T-helper 9 cell (primary cell): ENCODE data around the gene SFTA2.
"Not testable (repeated sequence)": the region's sequence is repeated elsewhere in the genome, so short reads cannot be mapped to it uniquely, and the experiment has no call there.

Experiments
- DNase-seq: peaks from one replicate; pipeline ENCODE4 v3.0.0-alpha.2; 2020

SFTA2 gene

DNA sequence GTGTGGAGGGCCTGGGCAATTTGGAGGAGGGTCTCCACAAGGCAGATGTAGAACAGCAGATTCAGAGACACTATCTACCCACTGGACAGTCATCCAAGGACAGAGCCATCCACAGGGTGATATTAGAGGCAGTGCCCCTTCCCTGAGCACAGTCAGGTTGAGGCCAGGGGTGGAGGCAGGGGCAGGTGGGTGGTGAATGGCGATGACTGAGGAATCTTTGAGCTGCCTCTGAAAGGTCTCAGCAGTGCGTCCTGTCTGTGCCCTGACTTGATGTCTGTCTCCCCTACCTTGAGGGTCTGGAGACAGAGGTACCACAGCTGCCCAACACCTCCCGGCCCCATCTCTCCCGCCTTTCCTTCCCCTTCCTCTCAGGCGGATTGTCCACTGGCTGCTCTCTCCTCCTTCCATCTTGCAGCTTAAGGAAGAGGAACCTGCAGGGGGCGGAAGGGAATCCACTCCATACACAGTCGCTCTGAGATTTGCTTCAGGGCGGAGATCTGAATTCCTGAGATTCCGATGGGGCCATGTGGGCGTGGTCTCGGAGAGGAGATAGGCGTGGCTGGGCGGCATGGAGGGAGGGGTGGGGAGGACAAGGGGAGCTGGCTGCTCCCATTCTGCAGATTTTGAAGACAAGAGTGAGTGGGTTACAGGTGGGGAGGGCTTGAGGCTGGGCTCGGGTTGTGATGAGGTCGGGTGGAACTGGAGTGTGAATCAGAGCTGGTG, 10.5 kb upstream of the SFTA2 start:
- no peak for DNase-seq

DNA sequence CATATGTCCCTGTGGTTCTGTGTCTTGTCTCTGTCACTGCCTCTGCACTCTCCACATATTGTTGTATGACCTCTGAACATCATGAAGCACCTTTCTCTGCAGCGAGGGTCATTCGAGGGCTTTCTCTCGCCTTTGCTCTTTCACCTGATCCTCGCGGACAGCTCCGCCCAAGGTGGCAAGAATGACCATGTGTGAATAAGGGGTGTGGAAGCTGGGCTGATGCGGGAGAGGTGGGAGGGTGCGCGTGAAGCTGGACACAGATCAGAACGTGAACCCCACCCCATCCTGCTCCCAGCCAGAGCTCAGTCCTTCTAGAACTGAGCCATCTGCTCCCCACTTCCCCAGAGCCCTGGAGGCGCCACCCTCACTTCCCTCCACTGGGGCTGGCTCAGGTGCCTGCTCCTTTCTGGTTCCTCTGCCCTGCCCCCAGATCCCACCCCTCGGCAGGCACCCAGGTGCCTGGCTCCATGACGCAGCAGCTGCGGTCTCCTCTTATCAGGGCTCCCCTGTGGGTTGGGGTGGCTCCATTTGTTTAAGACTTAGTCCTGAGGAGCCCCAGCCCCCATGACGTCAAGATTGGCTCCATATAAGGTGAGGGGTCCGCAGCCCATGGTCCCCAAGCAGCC, 8.5 kb upstream of the SFTA2 start, which contains the start of gene MUCL3:
Gene MUCL3 (plus strand): TSS at position 613 of the 626 bp plus-strand sequence. CDS start 27 bp downstream, outside the sequence.
- no peak for DNase-seq

DNA sequence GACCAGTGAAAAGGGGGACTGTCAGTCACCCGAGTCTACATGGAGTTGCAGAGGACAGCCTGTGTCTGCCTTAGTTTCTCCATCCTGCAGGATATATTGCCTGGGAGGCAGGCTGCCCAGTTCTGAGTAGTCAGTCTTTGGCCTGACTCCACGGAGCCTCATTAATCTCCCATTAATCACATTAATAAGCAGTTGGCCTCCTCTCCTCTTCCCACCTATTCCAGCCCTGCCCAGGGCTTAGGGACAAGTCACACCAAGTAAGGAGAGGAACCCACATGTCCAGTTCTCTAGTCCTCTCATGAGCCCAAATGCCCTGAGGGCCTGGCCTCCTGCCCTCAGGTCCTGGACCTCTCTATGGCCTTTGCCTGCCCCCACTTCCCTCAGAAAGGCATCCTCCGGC, 7.5 kb upstream of the SFTA2 start:
- no peak for DNase-seq

DNA sequence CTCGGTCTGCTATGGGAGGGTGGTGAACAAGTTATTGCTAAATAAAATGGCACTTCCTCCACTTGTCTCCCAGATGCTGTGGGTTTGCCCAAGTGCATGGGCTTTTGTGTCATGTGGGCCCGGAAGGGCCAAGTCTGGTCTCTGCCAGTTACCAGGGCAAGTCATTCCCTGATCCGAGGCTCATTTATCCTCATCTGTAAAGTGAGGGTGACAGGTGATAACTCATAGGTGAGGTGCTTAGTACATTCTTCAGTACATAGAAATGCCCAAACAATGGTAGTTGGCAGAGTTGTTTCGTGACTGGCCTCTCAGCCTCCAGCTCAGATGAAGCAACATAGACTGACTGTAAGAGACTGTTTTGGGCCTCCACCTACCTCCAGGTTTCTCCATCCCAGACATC, 6.8 kb upstream of the SFTA2 start:
- no peak for DNase-seq

DNA sequence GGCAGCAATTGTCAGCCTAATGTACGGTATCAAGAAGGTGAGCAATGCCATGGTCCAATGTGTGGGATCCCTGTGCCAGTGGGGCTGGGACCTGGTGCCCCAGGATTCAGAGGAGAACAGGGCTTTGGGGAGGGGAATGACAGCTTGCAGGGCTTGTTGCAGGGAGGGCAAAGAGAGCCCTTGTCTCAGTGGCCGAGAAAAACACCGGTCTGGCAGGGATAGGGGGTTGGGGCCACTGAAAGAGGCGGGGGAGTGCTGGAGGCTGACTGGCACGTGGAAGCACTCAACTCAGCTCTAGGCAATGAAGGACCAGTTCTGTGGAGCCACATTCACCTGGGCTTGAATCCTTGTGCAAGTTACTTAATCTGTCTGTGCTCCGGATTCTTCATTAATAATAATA, 5.3 kb upstream of the SFTA2 start:
- DNase-seq = no peak

DNA sequence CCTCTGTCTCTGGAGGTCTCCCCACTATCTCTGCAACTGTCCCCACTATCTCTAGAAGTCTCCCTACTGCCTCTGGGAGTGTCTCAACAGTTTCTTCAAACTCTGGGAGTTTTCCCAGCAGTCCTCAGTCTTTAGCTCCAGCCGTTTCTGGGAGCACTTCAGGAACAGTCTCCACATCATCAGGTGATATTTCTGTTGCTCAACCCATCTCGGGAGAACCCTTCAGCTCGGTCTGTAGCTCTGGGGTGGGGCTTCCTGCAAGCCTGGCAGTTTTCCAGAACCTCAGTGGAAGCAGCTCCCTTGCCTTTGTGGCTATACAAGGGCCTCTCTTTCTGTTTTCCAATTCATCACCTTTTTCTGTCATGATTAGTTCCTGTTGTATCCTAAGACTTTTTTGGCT, 3.0 kb upstream of the SFTA2 start:
- DNase-seq = no peak

DNA sequence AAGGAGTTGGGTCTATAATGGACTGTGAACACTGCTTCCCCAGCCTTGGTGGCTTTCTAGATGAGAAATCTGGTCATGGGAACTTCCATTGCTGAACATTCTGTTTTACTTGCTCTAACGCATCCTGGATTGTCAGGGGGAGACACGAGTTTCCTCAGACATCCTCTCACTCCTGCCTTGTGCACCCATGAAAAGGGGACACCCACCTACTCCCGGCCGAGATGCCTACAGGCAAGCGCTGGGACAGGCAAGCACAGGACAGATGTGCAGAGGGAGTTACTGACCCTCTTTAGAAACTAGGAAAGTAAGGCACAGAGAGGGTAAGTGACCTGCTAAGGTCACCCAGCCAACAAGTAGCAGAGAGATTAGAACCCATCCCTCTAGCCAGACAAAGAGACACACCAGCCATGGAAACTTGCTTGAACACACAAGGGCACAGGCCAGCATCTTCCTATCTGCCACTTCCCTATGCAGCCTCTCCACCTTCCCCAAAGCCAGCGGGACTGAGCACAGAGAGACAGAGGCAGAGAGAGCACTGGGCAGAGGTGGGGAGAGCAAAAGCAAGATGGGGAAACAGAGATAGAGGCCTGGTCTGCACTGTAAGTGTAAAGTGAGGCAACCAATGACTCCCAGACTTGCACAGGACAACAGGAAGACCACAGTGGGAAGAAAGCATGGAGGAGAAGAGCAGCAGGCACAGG, 845 bp upstream of the SFTA2 start:
- no peak for DNase-seq

DNA sequence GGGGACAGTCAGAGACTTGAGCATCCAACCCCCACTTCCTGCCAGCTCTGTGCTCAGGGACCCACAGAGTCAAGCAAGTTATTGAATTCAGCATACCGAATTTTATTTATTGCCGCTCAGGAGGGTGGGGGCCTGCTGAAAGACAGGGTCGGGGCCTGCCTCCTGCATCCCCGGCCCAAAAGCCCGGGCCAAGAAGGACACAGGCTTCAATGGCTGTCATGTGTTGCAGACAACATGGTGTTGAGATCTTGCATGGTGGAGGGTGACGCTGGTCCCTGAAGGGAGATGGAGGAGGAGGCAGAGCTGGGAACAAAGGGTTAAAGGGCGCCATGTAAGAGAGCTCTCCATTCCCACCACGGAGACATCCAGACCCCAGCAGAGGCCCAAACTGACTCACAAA, 698 bp downstream of the SFTA2 start:
- no peak for DNase-seq

DNA sequence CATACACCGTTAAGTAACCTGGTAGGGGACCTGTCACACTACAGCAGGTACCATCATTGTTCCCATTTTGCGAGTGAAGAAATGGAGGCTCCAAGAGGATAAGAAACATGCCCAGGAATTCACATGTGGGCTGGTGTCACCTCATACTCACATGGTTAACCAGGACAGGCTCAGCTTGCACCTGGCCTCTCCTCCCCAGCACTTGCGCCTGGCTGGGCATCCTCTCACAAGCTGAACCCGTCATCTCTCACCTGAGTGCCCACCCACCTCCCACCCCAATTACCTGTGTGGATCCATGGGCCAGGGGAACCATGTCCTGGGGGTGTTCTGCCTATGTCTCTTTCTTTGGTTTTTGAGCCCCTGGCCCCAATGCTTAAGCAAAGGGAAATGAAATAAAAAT, 1.5 kb downstream of the SFTA2 start:
- no peak for DNase-seq

DNA sequence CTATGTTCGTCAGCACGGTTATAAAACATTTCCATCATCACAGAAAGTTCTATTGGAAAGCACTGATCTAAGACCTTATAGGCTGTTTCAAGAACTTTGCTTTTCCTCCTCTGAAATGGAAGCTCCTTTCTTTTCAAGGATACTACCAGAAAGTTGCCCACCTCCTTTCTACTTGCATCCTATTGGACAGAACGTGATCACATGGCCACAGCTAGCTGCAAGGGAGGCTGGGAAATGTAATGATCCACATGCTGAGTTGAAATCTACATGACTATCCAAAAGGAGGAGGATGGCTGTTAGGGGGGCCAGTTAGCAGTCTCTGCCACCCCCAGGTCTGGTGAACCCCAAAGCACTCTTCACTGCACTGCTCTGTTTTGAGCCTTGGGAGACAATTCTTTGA, 3.3 kb downstream of the SFTA2 start:
- no peak for DNase-seq

DNA sequence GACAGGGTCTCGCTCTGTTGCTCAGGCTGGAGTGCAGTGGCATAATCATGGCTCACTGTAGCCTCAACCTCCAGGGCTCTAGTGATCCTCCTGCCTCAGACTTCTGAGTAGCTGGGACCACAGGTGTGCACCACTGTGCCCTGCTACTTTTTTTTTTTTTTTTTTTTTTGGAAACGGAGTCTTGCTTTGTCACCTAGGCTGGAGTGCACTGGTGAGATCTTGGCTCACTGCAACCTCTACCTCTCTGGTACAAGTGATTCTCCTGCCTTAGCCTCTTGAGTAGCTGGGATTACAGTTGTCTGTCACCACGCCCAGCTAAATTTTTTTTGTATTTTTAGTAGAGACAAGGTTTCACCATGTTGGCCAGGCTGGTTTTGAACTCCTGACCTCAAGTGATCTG, 4.9 kb downstream of the SFTA2 start:
- not testable (repeated sequence) for DNase-seq

DNA sequence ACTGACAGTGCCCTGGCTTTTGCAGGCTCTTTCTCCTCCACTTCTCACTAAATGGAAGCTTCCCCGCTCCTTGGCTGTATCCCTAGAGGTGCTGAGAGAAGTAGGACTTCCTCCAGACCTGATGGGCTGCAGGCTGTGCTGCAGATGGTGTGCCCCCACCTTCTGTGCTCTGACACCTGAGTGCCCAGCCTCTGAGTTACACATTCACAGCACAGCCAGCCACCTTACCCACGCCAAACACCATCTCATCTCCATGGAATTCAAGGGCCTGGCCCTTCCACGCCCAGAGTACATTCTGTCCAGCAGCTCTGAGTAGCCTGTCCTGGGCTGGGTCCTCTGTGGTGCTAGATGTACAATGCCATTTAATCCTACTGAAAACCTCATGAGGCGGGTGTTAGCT, 5.3 kb downstream of the SFTA2 start:
- DNase-seq = no peak

DNA sequence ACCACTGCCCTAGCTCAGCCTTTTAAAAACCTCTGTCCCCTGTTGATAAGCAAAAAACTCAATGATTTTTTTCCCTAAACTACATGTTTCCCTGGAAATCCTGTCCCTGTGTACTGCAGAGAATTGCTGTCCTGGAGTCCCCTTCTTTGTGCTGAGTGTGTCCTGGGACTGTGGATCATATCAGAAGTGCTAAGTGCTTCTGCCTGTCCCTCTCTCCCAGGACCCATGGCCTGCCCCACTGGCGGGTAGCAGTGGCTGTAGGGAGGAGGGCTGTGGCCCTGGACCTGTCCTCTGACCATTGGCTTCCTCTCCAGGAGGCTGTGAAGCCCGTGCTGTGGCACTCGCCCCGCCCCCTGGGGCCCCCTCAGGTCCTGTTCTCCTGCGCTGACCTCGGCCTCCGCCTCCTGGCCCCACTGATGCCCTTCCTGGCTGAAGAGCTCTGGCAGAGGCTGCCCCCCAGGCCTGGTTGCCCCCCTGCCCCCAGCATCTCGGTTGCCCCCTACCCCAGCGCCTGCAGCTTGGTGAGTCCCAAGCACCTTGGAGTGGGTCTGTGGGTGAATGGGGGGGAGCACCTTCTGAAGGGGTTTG, 7.8 kb downstream of the SFTA2 start:
- DNase-seq = not testable (repeated sequence)

DNA sequence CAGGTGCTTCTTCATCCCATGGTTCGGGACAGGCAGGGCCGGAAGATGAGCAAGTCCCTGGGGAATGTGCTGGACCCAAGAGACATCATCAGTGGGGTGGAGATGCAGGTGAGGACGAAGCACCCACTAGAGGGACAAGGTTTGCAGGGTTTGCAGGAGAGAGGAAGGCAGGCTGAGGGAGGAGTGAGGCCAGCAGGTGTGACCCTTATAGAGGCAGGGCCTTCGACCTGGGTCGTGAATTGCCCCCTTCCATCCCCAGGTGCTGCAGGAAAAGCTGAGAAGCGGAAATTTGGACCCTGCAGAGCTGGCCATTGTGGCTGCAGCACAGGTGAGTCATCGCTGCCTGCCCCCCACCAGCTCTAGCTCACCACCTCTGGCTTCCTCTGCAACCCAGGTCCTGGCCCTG, 9.5 kb downstream of the SFTA2 start:
- DNase-seq = no peak

DNA sequence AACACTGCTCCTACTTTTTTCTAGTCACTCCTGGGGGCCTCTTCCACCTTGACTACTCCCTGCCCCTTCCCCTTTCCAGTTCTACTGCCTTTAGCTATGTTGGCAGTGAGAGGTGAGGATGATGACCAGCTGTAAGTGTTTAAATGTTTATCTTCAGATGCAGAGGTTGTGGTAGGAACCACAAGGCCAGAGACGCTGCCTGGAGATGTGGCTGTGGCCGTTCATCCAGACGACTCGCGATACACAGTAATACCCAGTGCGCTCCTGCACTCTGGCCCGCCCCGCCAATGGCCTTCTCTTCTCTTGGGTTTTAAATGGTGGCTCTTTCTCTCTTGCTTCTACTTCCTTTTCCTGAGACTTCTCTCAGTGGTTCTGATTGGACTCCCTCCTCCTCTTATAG, 13.3 kb downstream of the SFTA2 start:
- no peak for DNase-seq

DNA sequence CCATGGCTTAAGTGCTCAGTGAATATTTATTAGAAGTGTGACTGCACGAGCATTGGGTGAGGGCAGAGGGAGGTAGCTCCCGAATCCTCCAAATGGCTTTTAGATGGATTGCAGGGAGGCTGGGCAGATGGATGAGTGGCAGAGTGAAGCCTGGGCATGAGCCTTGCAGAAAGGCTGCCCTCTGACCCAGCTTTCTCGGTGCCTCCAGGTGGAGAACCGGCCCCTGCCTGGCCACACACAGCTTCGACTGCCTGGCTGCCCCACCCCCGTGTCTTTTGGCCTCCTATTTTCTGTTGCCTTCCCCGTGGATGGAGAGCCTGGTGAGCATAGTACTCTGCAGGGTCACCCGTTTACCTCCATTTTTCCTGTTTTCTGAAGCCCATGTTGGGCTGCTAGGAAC, 14.5 kb downstream of the SFTA2 start:
- DNase-seq = no peak

DNA sequence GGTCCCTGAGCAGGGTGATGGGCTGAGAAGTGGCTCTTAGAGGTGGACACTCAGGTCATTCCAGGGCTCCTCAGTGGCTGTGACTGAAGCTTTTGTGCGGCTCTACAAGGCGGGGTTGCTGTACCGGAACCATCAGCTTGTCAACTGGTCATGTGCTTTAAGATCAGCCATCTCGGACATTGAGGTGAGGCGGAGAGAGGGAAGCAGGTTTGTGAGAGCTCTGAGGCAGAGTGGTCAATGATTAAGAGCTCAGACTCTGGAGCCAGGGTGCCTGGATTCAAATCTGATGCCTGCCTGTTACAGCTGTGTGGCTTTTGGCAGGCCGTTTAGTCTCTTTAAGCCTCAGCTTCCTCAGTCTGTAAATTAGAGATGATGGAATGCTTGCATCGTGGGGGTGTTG, 14.9 kb downstream of the SFTA2 start:
- DNase-seq = no peak

DNA sequence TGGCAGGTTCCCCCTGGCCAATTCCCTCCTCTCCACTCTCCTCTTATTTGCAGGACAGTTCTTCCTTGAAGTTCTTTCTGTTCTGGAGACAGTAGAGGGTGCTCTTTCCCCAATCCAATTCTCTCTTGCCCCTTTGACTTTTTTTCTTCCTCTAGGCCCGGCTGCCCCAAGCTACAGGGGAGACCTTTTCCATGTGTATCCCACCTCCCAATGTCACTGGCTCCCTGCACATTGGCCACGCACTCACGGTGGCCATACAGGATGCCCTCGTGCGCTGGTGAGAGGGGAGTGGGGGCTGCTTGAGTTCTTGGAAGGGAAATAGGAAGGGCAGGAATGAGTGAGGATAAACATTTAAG, 16.4 kb downstream of the SFTA2 start:
- no peak for DNase-seq

DNA sequence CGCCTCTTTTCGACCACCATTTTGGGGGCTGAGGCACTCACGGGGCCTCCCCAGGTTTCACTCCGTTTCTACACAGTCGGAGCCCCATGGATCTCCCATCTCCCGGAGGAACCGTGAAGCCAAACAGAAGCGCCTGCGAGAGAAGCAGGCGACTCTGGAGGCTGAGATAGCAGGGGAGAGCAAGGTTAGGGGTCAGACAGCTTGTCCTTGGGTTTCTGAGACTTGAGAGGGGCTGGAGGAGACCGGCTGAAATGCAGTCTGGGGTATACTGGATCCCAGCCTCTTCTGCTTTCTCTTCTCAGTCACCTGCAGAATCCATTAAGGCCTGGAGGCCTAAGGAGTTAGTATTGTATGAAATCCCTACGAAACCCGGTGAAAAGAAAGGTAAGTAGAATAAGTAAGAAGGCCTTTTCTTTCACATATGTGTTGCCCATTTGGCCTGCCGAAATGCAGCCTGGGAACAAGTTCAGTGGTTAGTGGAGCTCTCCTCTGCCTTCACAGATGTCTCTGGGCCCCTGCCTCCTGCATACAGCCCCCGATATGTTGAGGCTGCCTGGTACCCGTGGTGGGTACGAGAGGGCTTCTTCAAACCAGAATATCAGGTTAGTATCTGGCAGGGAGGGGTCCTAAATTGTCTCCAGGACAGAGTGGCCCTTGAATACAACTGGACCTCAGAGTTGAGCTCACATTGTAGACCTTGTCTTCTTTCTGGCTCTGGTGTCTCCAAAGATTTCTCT, 16.9 kb downstream of the SFTA2 start:
- no peak for DNase-seq

DNA sequence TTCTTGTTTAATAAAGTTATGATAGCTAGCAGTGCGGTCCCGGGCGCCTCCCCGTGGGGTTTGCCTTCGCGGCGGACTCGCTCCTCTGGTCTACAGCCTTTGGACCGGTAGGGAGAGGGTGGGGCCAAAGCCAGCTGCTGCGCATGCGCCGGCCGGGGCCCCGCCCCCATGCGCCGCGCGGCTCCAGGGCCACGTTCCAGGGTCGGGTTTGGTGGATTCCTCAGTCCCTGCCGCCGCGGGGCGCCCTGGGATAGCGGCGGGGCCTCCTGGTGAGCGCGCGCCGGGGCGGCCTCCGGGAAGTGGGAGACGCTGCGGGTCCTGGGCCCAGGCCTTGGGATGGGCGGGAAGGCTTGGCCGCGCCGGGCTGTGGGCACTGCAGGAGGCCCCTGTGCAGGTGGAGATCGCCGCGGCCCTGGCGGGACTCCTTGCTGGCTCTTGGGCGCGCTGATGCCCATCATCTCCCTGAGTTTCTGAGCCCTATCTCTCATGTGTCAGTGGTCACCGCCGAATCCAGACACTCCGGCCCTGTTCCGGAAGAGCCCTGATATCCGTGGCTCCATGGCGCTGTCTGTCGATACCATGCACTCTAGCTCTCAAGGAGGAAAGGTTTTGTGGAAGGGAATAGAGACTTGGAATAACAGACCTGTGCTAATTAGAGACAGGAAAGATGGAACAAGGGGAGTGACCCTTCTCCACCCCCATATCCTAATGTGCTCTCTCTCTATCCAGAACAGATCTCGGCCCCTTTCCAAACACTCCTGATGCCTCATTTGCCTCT, 17.7 kb downstream of the SFTA2 start, which contains the start of gene VARS2:
Gene VARS2 (plus strand): TSS at position 163 of the 778 bp plus-strand sequence. CDS start 599 bp downstream, at position 762.
- DNase-seq = peak; percentile 79

DNA sequence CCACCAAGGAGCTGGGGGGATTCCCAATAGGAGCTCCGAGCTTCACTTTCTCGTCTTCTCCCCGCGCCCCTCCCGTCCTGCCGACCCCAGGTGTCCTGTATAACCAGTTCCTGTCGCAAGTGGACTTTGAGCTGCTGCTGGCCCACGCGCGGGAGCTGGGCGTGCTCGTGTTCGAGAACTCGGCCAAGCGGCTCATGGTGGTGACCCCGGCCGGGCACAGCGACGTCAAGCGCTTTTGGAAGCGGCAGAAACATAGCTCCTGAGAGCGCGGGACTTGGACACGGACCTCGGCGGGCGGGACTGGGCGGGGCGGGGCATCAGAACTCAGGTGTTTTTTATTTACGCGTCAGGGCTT, 18.3 kb downstream of the SFTA2 start:
- DNase-seq = no peak
